Activated CD4-positive, CD25-positive, alpha-beta regulatory T cell treated with anti-CD3 and anti-CD28 coated beads, Interleukin-2, amount 50 U/mL, for 16 hours (primary cell): Measurements from ENCODE around the gene TMC3.

Experiments used
- DNase-seq: peaks from one replicate; pipeline ENCODE4 v3.0.0-alpha.2; 2020; ENCODE audit warnings: low read depth, low spot score

Gene TMC3

DNA sequence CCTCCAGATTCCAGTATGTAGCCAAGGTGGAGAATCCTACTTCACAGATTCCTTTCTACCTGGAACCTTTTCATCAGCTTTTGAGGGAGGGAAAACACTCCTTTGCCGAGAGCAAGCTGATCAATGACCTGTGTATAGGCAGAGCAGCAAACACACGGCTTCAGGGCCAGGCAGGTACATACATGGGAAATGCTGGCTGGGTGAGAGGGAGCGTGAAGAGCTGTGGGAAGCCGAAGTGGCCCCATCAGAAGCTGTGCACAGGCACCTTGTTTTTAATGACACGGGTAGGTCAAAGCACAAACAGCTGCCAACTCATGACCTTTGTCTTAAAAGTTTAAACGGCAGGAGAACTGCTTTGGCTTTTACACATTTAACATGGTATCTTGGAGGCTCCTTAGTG, 75.4 kb downstream of the TMC3 start:
- DNase-seq = no peak

DNA sequence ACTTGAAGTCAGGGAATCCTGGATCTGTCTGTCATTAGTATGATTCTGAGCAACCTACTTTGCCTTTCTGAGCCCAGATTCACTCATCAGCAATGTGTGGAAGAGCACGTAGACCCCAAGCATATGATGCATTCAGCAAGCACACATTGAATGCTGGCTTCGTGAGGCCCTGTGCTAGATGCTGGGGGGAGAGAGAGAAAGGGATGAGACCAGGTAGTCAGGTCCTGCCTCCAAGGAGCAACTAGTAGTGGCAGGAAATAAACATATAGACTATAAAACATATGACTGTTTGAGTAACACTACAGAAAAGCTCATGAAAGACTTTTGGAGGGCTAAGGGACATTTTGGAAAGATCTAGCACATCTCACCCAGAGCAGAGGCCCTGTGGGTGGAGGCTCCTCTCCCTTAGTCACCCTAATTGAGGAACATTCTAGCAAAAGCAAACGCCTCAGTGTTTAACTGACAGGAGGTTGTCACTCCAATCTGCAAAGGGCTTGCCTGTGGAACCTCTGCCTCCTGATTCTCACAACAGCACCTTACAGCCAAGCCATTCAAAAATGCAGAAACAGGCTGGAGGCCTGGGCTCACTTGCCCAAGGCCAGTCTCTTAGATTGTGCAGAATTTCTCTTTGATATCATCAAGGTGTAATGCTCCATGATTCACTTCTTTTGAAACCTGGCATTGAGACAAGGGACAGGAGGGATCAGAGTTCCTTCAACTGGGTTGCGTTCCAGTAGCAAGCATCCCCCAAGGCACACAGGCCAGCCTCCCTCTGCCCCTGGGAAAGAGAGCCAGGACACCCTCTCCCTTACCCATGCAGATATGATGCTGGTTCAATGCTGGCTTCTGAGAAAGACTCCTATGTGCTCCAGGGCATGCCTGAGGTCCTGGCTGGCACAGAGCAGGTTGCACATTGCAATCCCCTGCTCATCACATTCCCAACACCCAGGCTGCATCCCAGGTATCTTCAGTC, 76.1 kb downstream of the TMC3 start:
- no peak for DNase-seq

DNA sequence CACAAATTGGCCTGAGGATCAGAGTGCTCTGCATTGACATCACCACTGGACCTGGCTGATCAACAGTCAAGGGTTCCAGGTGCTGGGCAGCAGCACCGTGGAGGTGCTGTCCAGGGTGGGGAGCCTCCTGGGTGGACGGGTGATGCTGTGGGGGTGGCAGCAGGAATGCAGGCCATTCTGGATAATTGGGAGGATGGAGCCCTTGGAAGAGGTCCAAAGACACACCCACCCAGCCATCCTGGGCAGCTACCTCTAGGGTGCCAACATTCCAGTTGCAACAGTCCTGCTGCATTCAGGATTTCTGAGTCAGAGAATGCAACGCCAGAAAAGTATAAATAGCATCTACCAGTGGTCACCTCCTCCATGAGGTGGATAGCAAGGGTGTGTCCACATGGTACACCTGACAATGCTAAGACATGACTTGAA, 76.9 kb downstream of the TMC3 start:
- DNase-seq = no peak

GRCh38 chr15:81296673-81297072, 77.3 kb downstream of the TMC3 start:
- DNase-seq = peak; percentile 54

- DNase-seq = no peak
These were observed 77.8 kb downstream of the TMC3 start for GRCh38 chr15:81296186-81296585.

GRCh38 chr15:81295486-81296121, 78.4 kb downstream of the TMC3 start:
- no peak for DNase-seq

DNA sequence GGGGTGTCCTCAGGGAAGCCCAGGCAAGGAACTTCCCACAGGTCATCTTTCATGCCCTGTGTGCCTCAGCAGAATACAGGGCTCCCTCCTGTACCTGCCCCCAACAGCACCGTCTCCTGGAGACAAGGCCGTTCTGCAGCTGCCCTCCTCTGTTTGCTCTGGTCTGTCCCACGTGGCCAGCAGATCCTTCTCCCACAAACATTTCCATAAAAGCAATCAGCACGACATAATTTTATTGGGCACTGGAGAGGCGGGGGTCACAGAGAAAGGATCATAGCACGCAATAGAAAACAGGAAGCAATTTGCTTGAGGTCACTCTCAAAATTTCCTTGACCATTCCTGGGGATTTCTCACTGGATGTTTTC, 79.5 kb downstream of the TMC3 start:
- DNase-seq = no peak

- peak; percentile 58 for DNase-seq
These were observed 80.1 kb downstream of the TMC3 start for GRCh38 chr15:81293728-81294515.

GRCh38 chr15:81292523-81293001, 81.5 kb downstream of the TMC3 start:
- no peak for DNase-seq

- DNase-seq = no peak
These were observed 82.0 kb downstream of the TMC3 start for GRCh38 chr15:81291916-81292522.

DNA sequence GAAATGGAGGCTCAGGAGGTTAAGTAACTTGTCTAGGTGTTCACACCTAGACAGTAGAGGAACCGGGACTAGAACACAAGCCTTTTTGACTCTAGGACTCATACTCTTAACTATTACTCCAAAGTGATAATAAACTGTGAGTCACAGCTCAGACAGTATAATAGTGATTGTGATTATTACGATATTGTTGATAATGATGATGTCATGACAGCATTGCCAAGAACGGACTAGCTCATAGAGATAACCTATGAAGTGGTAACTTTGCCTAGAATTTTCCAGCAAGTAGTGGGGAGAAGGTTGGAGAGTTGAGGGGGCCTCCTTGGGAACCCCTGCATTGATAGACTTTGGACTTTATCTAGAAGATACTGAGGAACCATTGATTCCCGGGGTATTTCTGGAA, 84.1 kb downstream of the TMC3 start:
- no peak for DNase-seq

GRCh38 chr15:81288616-81289015, 85.4 kb downstream of the TMC3 start:
- no peak for DNase-seq

GRCh38 chr15:81288040-81288439, 86.0 kb downstream of the TMC3 start:
- DNase-seq = no peak

GRCh38 chr15:81286621-81287121, 87.3 kb downstream of the TMC3 start:
- no peak for DNase-seq

DNA sequence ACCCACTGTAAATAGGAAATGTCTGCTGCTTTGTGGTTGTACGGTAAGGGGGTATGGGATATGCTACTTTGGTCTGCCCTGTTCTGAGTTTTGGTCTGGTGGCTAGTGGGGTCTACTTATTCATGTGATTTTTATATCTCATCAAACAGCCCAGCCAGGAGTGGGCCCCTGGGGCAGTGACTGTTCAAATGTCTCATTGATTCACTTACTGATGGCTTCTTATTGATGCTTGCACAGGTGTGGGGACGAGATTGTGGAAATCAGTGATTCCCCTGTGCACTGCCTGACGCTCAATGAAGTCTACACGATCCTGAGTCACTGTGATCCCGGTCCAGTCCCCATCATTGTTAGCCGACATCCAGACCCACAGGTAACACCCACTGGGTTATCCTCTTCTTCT, 88.6 kb downstream of the TMC3 start:
- DNase-seq = no peak

GRCh38 chr15:81284256-81285031, 89.6 kb downstream of the TMC3 start:
- DNase-seq = no peak

DNA sequence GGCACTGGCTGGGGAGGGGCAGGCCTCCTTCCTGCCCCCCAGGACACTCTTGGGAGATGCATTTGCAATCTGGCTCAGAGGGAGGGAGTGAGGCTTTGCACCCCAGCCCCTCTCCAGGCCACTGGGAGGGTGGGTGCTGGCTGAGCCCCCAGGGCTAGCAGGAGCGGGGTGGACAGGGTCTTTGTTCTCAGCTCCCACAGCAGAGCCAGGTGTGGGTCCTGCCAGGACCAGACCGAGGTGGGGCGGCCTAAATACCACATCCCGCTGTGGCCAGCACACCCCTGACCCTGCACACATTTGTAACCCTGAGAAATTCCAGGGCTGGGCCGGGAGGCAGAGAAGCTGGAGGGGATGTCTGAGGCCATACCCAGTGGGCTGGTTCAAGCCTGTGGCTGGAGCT, 91.1 kb downstream of the TMC3 start:
- DNase-seq = no peak

GRCh38 chr15:81282606-81282895, 91.5 kb downstream of the TMC3 start:
- DNase-seq = no peak

DNA sequence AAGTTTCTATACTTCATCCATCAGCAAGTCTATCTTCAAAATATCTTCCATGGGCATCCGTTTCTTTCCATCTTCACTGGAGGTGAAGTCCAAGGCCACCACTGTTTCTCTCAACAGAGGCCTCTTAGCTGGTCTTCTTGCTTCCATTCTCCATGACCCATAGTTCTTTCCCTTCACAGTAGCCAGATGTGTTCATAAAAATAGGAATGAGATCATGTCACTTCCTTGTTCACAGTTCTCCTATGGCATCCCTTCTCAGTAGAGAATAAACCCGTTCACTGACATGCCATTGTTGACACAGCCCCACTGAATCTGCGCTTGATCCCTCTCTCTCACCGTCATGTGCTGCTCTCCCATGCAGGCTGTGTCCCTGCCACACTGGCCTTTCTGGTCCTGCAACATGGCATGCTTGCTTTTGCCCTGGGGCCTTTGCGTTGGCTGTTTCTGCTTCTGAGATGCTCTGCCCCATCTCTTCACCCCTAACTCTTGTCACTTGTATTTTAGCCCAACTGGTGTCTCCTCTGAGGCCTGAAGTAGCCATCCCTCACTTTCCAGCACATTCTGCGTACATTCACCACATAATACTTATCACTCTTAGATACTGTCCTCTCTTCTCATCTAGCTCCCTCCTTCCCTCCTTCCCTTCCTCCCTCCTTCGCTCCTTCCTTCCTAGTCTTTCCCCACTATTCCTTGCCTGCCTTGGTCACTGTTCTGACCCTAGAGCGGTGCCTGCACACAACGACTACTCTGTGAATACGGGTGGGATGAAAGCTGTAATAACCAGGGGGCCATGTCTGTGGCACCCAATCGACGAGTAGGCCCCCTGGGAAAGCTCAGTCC, 92.0 kb downstream of the TMC3 start:
- no peak for DNase-seq

- DNase-seq = no peak
These were observed 92.6 kb downstream of the TMC3 start for GRCh38 chr15:81281456-81281735.
